RKO (cell line): ENCODE measurements around the gene OSGIN1.
"Not testable (repeated sequence)": the region's sequence is repeated elsewhere in the genome, so short reads cannot be mapped to it uniquely, and the experiment has no call there.

ENCODE experiments used
- DNase-seq: peaks from one replicate; pipeline ENCODE4 v3.0.0-alpha.2; 2016; ENCODE audit warnings: low spot score

OSGIN1 gene

DNA sequence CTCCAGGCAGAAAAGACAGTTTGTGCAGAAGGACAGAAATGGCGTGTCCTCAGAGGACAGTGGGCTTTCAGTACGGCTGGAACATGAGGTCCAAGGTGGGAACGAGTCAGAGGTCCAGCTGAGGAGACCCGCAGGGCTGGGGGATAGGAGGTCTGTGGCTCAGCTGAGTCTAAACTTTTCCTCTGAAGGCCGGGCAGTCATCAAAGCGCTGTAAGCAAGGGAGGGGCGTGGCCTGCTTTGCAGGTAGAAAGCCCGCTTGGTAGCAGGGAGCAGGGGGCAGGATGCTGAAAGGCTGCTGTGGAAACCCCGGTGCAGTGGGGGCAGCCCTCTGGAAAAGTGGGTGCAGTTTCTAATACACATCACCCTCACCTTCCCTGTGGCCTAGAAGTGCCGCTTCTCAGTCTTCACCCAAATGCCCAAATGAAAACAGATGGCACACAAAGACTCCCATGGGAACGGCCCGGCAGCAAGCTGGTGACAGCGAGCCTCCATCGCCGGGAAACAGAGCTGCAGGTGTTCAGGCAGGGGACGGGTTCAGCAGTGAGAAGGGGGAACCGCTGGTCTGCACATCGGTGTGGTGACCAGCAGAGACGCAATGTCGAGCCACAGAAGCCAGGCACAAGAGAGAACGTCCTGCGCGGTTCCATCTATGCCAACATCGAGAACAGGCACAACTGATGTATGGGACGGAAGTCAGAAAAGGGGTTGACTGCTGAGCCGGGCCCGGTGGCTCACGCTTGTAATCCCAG, 12.2 kb upstream of the OSGIN1 start:
- no peak for DNase-seq

DNA sequence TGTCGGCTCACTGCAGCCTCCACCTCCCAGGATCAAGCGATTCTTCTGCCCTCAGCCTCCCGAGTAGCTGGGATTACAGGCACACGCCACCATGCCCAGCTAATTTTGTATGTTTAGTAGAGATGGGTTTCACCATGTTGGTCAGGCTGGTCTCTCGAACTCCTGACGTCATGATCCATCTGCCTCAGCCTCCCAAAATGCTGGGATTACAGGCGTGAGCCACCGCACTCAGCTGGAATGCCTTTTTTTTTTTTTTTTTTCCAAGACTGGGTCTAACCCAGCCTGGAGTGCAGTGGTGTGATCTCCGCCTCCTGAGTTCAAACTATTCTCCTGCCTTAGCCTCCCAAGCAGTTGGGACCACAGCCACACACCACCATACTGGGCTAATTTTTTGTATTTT, 11.5 kb upstream of the OSGIN1 start:
- not testable (repeated sequence) for DNase-seq

DNA sequence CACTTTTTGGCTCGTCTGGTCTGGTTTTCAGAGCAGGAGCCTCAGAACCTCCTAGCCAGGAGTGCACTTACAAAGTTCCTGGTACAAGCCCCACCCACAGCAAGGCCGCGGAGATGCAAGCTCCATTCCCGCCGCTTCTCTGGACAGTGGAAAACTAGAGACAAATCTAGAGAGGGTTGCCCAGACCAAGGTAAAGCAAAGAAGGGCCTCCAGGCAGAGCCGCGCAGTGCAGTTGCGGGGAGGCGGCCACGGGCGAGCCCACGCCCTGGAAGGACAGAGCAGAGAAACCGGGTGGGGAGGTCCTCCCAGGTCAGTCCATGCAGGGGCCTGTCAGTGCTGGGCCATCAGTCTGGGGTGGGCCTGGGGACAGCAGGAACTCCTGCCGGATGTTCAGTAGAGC, 11.0 kb upstream of the OSGIN1 start:
- no peak for DNase-seq

DNA sequence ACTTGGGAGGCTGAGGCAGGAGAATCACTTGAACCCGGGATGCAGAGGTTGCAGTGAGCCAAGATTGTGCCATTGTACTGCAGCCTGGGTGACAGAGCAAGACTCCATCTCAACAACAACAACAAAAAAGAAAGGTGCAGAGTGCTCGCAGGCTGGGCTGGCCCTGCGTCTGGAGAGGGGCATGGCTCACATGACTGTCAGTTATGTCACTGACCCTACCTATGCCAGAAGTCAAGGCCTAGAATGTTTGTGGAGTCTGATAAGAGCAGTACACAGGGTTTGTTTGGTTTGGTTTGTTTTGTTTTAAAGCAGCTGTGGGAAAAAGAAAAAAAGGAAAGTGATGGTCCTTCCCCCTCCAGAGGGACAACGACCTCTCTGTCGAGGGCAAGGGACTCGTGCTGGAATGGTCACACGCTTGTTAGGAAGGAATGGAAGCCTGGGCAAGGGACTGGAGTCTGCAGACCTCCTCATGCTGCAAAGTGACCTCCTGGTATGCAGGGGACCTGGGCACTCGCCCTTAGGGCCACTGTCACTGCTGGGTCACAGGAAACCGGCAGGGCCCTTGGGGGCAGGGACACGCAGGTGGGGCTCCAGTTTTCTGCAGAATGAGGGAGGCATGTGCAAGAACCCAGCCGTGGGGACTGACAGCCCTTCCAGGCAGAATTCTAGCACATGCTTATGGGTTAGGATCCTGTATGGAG, 10.1 kb upstream of the OSGIN1 start:
- DNase-seq = no peak

DNA sequence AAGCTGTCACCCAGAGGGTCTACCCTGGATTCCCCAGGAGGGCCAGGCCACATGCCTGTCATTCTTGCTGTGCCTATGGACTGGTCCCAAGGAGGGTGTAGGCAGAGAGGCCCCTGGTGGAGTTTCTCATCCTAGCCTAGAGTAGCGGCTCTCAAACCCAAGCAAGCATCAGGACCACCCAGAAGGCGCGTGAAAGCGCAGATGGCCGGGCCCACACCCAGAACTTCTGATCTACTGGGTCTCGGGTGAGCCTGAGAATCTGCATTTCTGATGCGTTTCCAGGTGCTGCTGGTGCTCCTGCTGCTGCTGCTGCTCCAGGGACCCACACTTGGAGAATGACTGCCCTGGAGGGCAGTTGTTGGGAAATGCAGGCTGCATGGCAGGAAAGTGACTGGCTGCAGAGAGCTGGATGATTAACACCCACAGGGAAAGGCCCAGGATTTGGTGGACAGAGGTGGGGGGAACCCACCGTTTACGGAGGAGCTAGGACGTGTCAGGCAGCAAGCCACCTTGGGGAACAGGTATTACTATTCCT, 9.5 kb upstream of the OSGIN1 start:
- DNase-seq = no peak

DNA sequence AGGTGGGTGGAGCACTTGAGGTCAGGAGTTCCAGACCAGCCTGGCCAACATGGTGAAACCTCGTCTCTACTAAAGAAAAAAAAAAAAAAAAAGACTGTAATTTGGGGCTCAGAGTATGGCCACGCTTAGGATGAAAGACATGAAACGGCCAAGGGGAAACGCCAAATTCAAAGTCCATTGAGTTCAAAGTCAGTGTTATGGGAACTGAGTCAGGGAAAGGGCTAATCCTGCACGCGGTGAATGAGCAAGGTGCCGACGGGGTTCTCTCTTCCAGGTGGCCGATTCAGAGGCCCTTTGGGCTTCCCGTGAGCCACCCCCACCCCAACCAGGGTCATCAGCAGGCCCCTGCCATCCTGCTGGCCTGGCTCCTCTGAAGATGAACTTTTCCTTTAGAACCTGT, 7.5 kb upstream of the OSGIN1 start:
- no peak for DNase-seq

DNA sequence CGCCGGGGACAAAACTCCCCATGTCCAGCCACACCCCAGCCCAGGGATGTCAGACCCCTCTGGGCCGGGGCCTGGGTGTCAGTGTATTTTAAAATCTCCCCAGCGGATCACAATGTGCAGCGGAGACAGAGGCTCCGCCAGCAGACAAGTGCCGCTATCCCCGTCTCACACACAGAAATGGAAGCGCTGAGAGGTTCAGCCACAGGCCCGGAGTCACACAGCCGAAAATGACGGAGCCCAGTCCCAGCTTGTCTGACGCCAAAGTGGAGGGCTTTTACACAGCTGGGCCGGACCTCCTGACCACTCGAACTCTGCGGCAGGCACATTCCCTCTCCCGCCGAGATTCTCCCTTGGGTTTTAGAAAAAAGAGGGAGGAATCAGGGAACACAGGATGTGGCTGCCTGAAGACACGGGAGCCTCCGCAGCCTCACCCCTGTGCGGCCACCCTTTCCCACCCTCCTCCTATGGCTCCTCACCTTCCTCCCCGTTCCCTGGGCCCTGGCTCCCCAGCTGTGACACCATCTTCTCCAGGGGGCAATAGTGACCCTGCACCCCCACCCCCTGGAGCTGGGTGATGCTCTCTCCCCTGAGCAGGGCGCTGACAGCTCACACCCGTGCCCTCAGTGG, 6.8 kb upstream of the OSGIN1 start:
- no peak for DNase-seq

DNA sequence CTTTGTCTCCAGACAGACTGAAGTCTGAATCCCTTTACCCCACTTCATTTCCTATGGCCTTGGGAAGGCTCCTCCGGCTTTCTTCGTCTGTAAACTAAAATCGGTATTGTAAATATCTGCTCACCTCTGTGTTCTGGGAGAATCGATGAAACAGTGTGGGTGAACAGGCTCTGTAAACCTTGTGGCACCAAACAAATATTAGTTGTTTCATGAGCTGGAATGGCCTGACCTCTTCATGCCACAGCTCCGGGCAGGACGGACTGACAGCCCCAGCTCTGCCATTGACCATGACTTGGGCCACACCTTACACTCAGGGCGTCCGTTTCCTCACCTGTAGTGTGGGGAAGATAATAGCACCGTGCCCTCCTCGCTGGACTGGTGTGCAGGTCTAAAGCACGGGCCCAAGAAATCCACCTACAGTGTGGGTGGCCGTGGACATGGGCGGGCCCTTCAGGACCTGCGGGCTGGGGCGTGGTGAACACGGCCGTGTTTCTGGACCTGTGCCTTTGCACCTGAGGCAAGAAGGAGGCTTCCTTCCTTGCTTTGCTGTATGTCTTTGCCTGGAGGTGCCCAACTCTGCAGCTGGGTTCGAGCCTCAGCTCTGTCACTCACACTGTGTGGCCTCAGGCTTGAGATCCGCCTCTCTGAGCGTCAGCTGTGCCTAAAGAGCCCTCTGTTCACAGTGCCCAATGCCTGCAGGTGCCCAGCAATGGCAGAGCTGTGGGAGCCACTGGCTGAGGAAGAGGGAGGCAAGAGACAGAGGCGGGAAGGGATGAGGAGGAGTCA, 6.1 kb upstream of the OSGIN1 start:
- no peak for DNase-seq

DNA sequence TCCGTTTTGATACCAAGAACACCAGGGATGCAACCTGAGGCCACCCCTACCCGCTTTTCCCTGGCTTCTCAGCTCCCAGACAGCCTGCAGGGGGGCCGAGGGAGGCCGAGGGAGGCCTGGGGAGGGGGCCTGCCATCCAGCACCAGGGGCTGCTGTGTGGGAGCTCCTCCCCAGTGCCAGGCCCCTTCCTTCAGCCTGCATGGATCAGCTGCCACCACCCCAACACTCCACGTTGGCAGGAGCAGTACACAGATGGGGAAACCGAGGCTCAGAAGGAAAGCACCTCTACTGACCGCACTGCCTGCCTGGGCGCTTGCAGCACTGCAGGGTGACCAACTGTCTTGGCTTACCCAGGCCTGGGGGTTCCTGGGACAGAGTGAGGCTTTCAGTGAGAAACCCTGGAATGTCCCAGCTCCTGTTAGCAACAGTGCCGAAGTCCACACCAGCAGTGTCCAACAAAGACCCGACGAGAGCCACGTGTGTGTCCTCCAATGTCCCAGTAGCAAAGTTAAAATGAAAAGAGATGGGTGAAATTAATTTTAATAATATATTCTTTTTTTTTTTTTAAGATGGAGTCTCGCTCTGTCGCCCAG, 5.3 kb upstream of the OSGIN1 start:
- no peak for DNase-seq

DNA sequence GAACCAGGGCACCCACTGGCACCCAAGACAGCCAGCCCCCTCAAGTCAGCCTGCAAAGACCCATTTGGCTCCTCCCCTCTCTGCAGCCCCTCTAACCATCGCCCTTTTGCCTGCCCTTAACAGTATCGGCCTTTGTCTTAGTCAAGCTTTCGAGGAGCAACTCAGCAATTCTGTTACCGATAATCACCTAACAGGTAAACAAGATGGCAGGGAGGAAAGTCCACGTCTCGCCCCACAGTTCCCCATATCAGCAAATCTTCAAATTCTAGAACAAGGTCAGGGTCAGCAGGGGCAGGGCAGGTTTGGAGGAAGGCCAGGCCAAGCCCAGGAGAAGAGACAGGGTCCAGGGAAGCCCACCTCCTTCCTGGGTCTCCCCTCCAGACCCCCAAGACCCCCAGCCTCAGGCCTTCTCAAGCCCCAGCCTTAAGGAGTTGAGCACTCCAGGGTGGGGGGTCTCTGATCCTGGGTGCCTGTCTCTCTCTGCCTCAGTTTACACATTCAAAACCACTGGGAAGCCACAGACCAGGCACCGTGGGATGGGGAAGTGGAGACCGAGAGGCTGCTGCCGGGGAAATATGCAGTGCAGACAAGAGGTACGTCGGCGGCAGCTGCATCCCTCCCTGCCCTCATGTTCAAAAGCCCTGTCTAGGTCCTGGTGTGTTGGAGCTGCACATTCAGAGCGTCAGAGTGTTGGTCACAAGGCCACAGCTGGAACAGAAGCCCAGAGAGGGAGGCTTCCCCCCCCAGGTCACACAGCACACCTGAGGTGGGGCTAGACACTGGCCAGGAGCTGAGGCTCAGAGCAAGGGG, 3.9 kb upstream of the OSGIN1 start:
- no peak for DNase-seq

DNA sequence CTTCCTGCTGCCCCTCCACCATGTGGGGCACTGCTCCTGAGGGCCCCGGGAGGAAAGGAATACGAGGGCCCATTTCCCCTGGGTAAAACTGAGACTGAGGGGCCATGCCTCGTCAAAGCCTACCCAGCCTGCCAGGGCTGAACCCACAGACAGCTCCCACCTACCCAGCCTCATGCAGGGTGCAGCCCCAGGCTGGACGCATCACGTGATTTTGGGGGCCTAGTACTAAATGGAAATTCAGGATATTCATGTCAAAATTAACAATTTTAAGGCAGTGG, 3.4 kb upstream of the OSGIN1 start:
- DNase-seq = no peak

DNA sequence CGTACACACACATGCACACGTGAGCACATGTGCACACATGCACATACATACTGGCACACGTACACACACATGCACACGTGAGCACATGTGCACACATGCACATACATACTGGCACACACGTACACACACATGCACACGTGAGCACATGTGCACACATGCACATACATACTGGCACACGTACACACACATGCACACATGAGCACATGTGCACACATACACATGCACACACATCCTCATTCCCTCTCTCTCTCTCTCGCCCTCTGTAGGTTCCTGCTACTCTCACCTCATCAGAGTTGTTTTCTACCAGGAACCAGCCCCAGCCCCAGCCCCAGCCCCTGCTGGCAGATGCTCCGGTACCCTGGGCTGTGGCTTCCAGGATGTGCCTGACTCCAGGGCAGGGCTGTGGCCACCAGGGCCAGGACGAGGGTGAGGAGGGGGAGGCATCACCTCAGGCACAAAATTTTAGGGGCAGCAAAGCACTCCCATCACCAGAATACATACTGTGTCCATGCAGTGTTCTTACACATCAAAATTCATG, 2.1 kb upstream of the OSGIN1 start:
- DNase-seq = not testable (repeated sequence)

DNA sequence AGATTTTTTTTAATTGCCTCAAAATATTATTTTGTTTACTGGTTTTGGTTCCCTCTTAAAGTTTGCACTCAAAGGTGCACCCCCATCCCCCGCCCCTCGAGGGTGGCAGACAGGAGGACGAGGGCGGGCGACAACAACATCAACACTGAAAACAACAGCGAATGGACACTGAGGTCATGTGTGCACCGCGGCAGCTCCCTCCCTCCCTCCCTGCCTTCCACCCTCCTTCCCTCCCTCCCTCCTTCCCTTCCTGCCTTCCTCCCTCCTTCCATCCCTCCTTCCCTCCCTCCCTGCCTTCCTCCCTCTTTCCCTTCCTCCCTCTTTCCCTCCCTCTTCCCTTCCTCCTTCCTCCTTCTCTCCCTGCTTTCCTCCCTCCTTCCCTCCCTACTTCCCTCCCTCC, 1.5 kb upstream of the OSGIN1 start:
- DNase-seq = no peak

DNA sequence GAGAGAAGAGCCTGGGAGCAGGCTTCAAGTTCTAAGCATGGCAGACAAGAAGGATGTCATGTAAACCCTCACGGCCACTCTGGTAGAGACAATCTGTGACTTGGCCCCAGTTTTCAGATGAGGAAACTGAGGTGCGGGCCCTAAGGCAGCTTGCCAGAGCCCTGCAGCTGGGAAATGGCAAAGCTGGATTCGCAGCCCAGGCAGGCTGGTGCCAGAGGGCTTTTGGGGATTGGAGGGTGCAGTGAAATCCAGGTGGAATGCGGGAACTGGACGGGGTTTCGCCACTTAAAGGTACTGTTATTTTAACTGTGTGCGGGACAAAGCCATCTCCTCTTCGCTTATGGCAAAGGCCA, 477 bp upstream of the OSGIN1 start:
- peak; percentile 72 for DNase-seq

DNA sequence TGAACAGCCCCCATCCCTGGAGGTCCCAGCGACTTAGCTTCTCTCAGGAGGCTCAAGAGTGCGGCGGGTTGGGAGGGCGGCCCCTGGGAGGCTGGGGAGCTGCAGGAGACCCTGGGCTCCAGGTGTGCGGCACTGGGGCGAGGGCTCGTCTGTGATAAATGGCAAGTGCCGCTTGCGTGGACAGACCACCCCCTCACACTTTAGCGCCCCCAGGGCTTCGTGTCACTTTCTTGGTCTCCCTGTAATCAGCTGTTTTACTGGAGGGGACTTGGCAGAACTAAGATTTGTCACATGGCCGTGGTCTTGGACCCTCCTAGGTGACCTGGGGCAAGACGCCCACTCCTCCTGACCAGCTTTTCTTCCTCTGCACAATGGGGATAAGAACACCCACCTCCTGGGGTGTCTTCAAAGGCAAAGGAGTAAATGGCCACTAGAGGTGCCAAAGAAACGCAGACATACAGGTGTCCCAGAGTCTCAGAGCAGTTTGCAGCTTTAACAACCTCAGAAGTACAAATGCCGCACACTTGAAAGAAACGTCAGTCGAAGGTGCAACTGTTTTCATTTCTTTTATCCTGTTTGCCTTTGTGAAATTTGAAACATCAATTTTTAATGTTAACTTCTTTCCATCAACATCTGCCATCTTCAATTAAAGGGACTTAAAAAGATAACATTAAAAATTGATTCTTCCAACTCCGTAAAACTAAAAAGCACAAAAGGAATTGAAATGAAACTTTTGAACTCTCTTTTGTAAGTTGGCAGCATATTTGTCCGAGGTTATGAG, 946 bp downstream of the OSGIN1 start:
- DNase-seq = peak; percentile 81

DNA sequence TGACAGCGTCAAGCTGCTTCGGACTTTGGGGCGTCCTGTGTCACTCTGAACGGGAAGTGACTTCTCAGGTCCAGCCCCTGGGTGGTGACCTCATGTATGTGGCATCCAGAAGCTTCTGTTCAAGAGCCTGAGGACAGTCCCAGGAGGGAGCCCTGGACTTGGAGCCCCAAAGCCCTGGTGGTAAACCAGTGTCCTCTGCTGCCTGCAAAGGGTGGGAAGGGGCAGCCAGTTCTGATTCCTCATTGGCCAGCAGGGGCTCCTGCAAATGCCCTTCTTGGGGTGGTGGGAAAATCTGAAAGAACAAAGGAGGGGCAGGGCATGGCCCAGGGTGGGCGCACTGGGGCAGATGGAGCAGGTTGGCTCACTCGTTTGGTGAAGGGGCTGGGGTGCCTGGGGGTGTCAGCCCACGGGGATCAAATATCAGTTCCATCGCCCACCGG, 1.6 kb downstream of the OSGIN1 start:
- peak; percentile 88 for DNase-seq

DNA sequence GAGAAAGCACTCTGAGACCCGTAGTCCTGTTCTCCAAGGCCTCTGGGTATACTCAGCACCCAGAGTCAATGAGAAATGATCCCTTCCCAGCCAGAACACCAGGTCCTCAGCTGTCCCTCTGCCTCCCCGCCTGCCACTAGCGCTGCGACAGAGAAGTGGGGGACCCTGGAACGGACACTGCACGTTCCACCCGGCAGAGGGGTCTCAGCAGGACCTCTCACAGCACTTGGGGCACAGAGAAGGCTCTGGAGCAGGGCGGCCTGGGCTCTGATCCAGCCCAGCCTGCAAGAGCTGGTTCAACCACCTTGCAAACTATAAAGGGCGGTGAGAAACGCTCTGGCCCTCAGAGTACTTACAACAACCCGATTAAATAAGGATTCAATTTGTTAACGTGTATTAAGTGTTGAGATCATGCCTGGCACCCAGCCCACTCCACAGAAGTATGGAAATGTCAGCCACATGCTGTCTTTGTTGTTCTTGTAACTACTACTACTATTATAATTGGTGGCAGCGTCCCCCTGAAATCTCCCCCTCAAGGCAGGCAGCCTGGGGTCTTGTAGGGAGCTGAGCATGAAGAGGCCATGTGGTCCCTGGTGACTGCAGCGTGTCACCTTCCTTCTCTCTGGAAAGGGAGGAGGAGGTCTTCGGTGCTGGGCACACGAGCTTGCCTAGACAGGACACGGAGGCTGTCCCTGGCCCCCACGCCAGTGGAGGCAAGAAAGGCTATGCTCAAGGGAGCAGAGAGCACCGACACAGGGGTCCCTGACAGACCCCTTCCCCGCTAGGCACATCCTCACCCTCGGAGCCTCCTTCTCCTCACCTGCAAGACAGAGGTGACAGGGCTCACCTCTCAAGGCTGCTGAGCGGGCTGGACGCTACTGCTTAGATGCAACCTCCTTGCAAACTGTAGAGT, 2.4 kb downstream of the OSGIN1 start:
- DNase-seq = no peak

DNA sequence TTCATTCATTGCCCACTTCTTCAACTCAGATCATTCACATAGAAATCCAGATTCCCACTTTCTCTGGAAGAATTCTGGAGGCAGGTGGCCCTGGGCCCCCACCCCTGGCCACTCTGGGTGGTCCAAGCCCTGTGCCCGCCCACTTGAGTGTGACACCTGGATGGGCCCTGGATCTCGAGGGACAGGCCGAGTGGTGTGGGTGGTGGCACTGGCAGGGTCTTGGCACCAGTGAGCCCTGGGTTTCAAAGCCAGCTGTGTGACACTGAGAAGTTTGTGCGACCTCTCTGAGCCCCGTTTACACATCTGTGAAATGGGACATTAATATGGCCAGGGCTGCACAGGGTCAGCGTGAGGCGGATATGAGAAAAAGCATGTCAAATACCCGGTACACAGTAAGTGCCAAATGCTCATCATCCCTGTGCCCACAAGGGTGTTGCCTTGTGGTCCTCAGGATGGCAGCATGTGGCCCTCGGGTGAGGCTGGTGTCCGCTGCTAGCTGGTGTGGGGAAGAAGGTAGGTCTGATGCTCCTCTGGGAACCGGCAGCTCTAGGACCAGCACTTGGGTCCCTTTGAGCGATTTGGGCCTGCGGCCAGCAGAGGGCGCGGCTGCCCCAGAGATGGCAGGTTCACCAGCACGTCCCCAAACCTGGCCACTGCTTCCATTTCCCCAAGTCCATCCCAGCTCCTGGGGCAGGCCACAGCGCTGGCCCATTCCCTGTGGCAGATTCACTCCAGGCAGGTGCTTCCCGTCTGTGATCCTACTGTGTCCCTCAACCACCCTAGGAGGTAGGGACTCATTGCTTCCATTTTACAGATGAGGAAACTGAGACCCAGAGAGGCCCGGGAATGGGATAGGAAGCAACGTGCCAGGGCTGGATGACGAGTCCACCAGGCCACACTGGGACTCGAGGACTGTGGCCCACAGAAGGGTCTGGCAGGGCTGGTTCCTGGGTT, 3.6 kb downstream of the OSGIN1 start:
- DNase-seq = peak; percentile 85
